HEK293 (cell line): ENCODE results near the gene PLOD2.
A peak's percentile ranks its signal among the peaks of the same experiment; 100 is the strongest.

ENCODE experiments used
- CTCF ChIA-PET: fragments of 350-600 bp; formaldehyde crosslinking; extraction: SDS; loops from one replicate; lab custom pipeline; 2021; ENCODE audit warnings: antibody characterized with exemption; lab: Yijun Ruan, JAX
- POLR2A ChIA-PET: fragments of 300-600 bp; formaldehyde crosslinking; extraction: SDS; loops from one replicate; lab custom pipeline; 2020; ENCODE audit warnings: antibody characterized with exemption, inconsistent platforms; lab: Yijun Ruan, JAX
- H3K27ac ChIP-seq: fragments of 200-500 bp; sonication (Bioruptor generic); 2 replicates; pipeline ENCODE4 v1.5.1; 2014; ENCODE audit warnings: low read depth, low read length, control low read depth, inconsistent platforms; ENCODE audit errors: extremely low read depth
- H3K36me3 ChIP-seq, 2 experiments: fragments of 200-500 bp in 1 of 2; sonication (Bioruptor generic) in 1 of 2; 1 replicate in 1 of 2; 2 replicates in 1 of 2; pipeline ENCODE4 v1.5.1; 2014 to 2017; ENCODE audit warnings: inconsistent platforms in 2 of 2, low read length in 2 of 2; ENCODE audit not compliant: control insufficient read depth in 2 of 2, insufficient read depth in 1 of 2
- H3K4me1 ChIP-seq: fragments of 200-500 bp; sonication (Bioruptor generic); 2 replicates; pipeline ENCODE4 v1.5.1; 2014; ENCODE audit warnings: mild to moderate bottlenecking, low read length, inconsistent platforms; ENCODE audit not compliant: control insufficient read depth, insufficient read depth
- H3K4me3 ChIP-seq: 2 replicates; pipeline ENCODE4 v1.5.1; 2011; ENCODE audit warnings: low read depth, mild to moderate bottlenecking, control low read depth, low read length, moderate library complexity
- H3K9me3 ChIP-seq: fragments of 200-500 bp; sonication (Bioruptor generic); 2 replicates; pipeline ENCODE4 v1.5.1; 2014; ENCODE audit warnings: low read depth, low read length, inconsistent platforms; ENCODE audit not compliant: control insufficient read depth, insufficient read depth
- FEZF1 ChIP-seq: fragments of 450-650 bp; formaldehyde crosslinking; IDR thresholded peaks from 2 replicates; pipeline ENCODE4 v1.5.1; 2016; ENCODE audit warnings: missing biosample characterization, missing genetic modification characterization
- KLF10 ChIP-seq: fragments of 450-650 bp; IDR thresholded peaks from 2 replicates; pipeline ENCODE4 v1.5.1; 2018; ENCODE audit warnings: missing biosample characterization, mild to moderate bottlenecking, missing genetic modification characterization
- KLF9 ChIP-seq: fragments of 450-650 bp; formaldehyde crosslinking; IDR thresholded peaks from 2 replicates; pipeline ENCODE4 v1.5.1; 2016; ENCODE audit warnings: missing biosample characterization, missing genetic modification characterization, low read depth
- PRDM10 ChIP-seq: fragments of 450-650 bp; formaldehyde crosslinking; IDR thresholded peaks from 2 replicates; pipeline ENCODE4 v1.5.1; 2016; ENCODE audit warnings: missing biosample characterization, missing genetic modification characterization
- PRDM6 ChIP-seq: fragments of 450-650 bp; formaldehyde crosslinking; IDR thresholded peaks from 2 replicates; pipeline ENCODE4 v1.5.1; 2017; ENCODE audit warnings: missing biosample characterization, missing genetic modification characterization
- SCRT1 ChIP-seq: fragments of 450-650 bp; formaldehyde crosslinking; IDR thresholded peaks from 2 replicates; pipeline ENCODE4 v1.5.1; 2016; ENCODE audit warnings: missing biosample characterization, missing genetic modification characterization, borderline replicate concordance
- SETDB1 ChIP-seq: IDR thresholded peaks from one replicate; pipeline ENCODE4 v1.6.1; 2017; ENCODE audit warnings: mild to moderate bottlenecking, low read length, moderate library complexity, mixed read lengths; ENCODE audit not compliant: insufficient read length
- ZBTB10 ChIP-seq: fragments of 450-650 bp; formaldehyde crosslinking; IDR thresholded peaks from 2 replicates; pipeline ENCODE4 v1.5.1; 2016; ENCODE audit warnings: missing biosample characterization, missing genetic modification characterization
- ZBTB20 ChIP-seq: fragments of 450-650 bp; formaldehyde crosslinking; IDR thresholded peaks from 2 replicates; pipeline ENCODE4 v1.5.1; 2016; ENCODE audit warnings: missing biosample characterization, missing genetic modification characterization
- ZBTB8A ChIP-seq: fragments of 450-650 bp; formaldehyde crosslinking; IDR thresholded peaks from 2 replicates; pipeline ENCODE4 v1.5.1; 2016; ENCODE audit warnings: missing biosample characterization, missing genetic modification characterization
- ZFP37 ChIP-seq: fragments of 450-650 bp; formaldehyde crosslinking; IDR thresholded peaks from 2 replicates; pipeline ENCODE4 v1.5.1; 2016; ENCODE audit warnings: missing biosample characterization, missing genetic modification characterization
- ZIC2 ChIP-seq: fragments of 450-650 bp; formaldehyde crosslinking; IDR thresholded peaks from 2 replicates; pipeline ENCODE4 v1.5.1; 2016; ENCODE audit warnings: missing biosample characterization, missing genetic modification characterization
- ZNF140 ChIP-seq: fragments of 450-650 bp; formaldehyde crosslinking; IDR thresholded peaks from 2 replicates; pipeline ENCODE4 v1.5.1; 2016; ENCODE audit warnings: missing biosample characterization, missing genetic modification characterization
- ZNF155 ChIP-seq: fragments of 450-650 bp; formaldehyde crosslinking; IDR thresholded peaks from 2 replicates; pipeline ENCODE4 v1.5.1; 2016; ENCODE audit warnings: missing biosample characterization, missing genetic modification characterization
- ZNF157 ChIP-seq: fragments of 450-650 bp; formaldehyde crosslinking; IDR thresholded peaks from 2 replicates; pipeline ENCODE4 v1.5.1; 2016; ENCODE audit warnings: missing biosample characterization, missing genetic modification characterization
- ZNF19 ChIP-seq: fragments of 450-650 bp; formaldehyde crosslinking; IDR thresholded peaks from 2 replicates; pipeline ENCODE4; 2016; ENCODE audit warnings: missing biosample characterization, missing genetic modification characterization, low read depth
- ZNF221 ChIP-seq: fragments of 450-650 bp; formaldehyde crosslinking; IDR thresholded peaks from 2 replicates; pipeline ENCODE4 v1.5.1; 2017; ENCODE audit warnings: missing biosample characterization, missing genetic modification characterization, borderline replicate concordance
- ZNF416 ChIP-seq: fragments of 450-650 bp; formaldehyde crosslinking; IDR thresholded peaks from 2 replicates; pipeline ENCODE4 v1.5.1; 2016; ENCODE audit warnings: missing biosample characterization, missing genetic modification characterization
- ZNF549 ChIP-seq: fragments of 450-650 bp; IDR thresholded peaks from 2 replicates; pipeline ENCODE4 v1.5.1; 2018; ENCODE audit warnings: missing biosample characterization, missing genetic modification characterization, mild to moderate bottlenecking, inconsistent platforms, moderate library complexity
- ZNF585B ChIP-seq: fragments of 450-650 bp; formaldehyde crosslinking; IDR thresholded peaks from 2 replicates; pipeline ENCODE4 v1.5.1; 2016; ENCODE audit warnings: missing biosample characterization, missing genetic modification characterization
- ZNF660 ChIP-seq: fragments of 450-650 bp; IDR thresholded peaks from 2 replicates; pipeline ENCODE4 v1.5.1; 2018; ENCODE audit warnings: missing biosample characterization, mild to moderate bottlenecking, missing genetic modification characterization
- ZNF843 ChIP-seq: fragments of 450-650 bp; formaldehyde crosslinking; IDR thresholded peaks from 2 replicates; pipeline ENCODE4 v1.5.1; 2016; ENCODE audit warnings: missing biosample characterization, missing genetic modification characterization

PLOD2 gene

GRCh38 chr3:146142757-146143156 is 18.2 kb downstream of the PLOD2 start:
- POLR2A ChIA-PET: no interaction called here
- TF ChIP-seq ZFP37 (tag by site-specific recombination) (no peak), PRDM10 (peak; percentile 57), ZNF155 (tag by site-specific recombination) (no peak), SCRT1 (tag by site-specific recombination) (no peak), PRDM6 (tag by site-specific recombination) (0 out of 2 replicates have a peak, but pooled peaks have one; percentile 15)
- no peak overlapping the region for H3K4me3 ChIP-seq
- no peaks in the 10 kb centered on the region for H3K36me3 ChIP-seq
- CTCF ChIA-PET: no interaction called here
- H3K9me3 ChIP-seq: no peaks in the 10 kb centered on the region
- H3K27ac ChIP-seq: no peak overlapping the region
- peaks cover 17% of the 10 kb centered on the region for H3K4me1 ChIP-seq

GRCh38 chr3:146139586-146140110 is 21.3 kb downstream of the PLOD2 start:
- POLR2A ChIA-PET: no interaction called here
- Histone ChIP-seq H3K4me1 (peaks cover 9% of the 10 kb centered on the region; the same call in 1 of the 2 replicates), H3K36me3 (no peaks in the 10 kb centered on the region), H3K4me3 (no peak overlapping the region), H3K9me3 (no peaks in the 10 kb centered on the region), H3K27ac (no peak overlapping the region)
- CTCF ChIA-PET: interaction anchor here (0.5 to 1.0 kb wide), 2 partner anchors 31 to 74 kb away, joined by 3 to 4 read pairs; no protein-coding TSS in a partner anchor
- no peak for TF ChIP-seq ZNF19

- POLR2A ChIA-PET: no interaction called here
- Histone ChIP-seq H3K27ac (no peak overlapping the region), H3K4me1 (peaks cover 16% of the 10 kb centered on the region), H3K9me3 (no peaks in the 10 kb centered on the region), H3K36me3 (no peaks in the 10 kb centered on the region), H3K4me3 (no peak overlapping the region)
- TF ChIP-seq KLF9 (tag by site-specific recombination): no peak
- no peak for TF ChIP-seq ZNF549 (tag by site-specific recombination)
- TF ChIP-seq ZBTB20 (tag by site-specific recombination): no peak
- no peak for TF ChIP-seq ZNF660 (tag by site-specific recombination)
- no peak for TF ChIP-seq FEZF1
- TF ChIP-seq ZNF157 (tag by site-specific recombination): no peak
- TF ChIP-seq ZBTB10 (tag by site-specific recombination): no peak
- no peak for TF ChIP-seq ZNF843 (tag by site-specific recombination)
- TF ChIP-seq ZBTB8A (tag by site-specific recombination): no peak
- TF ChIP-seq SETDB1: no peak
- no peak for TF ChIP-seq ZNF140
- TF ChIP-seq ZIC2 (tag by site-specific recombination): no peak
- TF ChIP-seq ZNF416 (tag by site-specific recombination): no peak
- TF ChIP-seq KLF10 (tag by site-specific recombination): no peak
- TF ChIP-seq ZNF585B (tag by site-specific recombination): no peak
- TF ChIP-seq ZNF221 (tag by site-specific recombination): no peak
- CTCF ChIA-PET: interaction anchor here (0.7 kb wide), 1 partner anchor 21 kb away, joined by 4 read pairs; no protein-coding TSS in a partner anchor
Observed at GRCh38 chr3:146138902-146139301, 22.1 kb downstream of the PLOD2 start.
